GM19395 (cell line): ENCODE results near the gene IGSF9.

Experiments used
- ATAC-seq: cut with Tn5 transposase; IDR thresholded peaks from one replicate; pipeline ENCODE4 v1.9.1; 2021; ENCODE audit warnings: mild to moderate bottlenecking, moderate library complexity; ENCODE audit not compliant: unreplicated experiment

The IGSF9 gene

GRCh38 chr1:159933347-159933746 lies 12.1 kb downstream of the IGSF9 start:
- no peak for ATAC-seq

GRCh38 chr1:159932296-159933285 lies 12.8 kb downstream of the IGSF9 start:
- no peak for ATAC-seq

- ATAC-seq: no peak
These were observed 13.6 kb downstream of the IGSF9 start for GRCh38 chr1:159931795-159932173.

GRCh38 chr1:159931101-159931794 lies 14.2 kb downstream of the IGSF9 start:
- no peak for ATAC-seq

- no peak for ATAC-seq
These were observed 14.8 kb downstream of the IGSF9 start for GRCh38 chr1:159930634-159931033.

GRCh38 chr1:159930216-159930615 lies 15.2 kb downstream of the IGSF9 start:
- no peak for ATAC-seq

- no peak for ATAC-seq
These were observed 16.0 kb downstream of the IGSF9 start for GRCh38 chr1:159929155-159930051.

- ATAC-seq: no peak
These were observed 16.8 kb downstream of the IGSF9 start for GRCh38 chr1:159928491-159929050.

- ATAC-seq: no peak
These were observed 17.5 kb downstream of the IGSF9 start for GRCh38 chr1:159927849-159928431.

- no peak for ATAC-seq
These were observed 18.1 kb downstream of the IGSF9 start for GRCh38 chr1:159927211-159927848.

- peak; percentile 3 for ATAC-seq
These were observed 19.7 kb downstream of the IGSF9 start for GRCh38 chr1:159925719-159926078.

- ATAC-seq: peak; percentile 61
These were observed 20.4 kb downstream of the IGSF9 start, which contains the start of gene TAGLN2 for GRCh38 chr1:159924791-159925718. TSS of gene TAGLN2 (minus strand) at chr1:159925507. CDS start at chr1:159920509, 4,998 bp downstream.

- no peak for ATAC-seq
These were observed 21.2 kb downstream of the IGSF9 start for GRCh38 chr1:159924025-159924790.

- peak; percentile 38 for ATAC-seq
These were observed 22.0 kb downstream of the IGSF9 start for GRCh38 chr1:159923203-159924024.

GRCh38 chr1:159922511-159923202 lies 22.8 kb downstream of the IGSF9 start:
- no peak for ATAC-seq

- no peak for ATAC-seq
These were observed 23.5 kb downstream of the IGSF9 start for GRCh38 chr1:159921700-159922504.
